Fibroblast of lung (primary cell): Measurements from ENCODE around the gene SLC39A10. TPM values are rescaled to one million over a fixed set of nuclear protein-coding genes. Genes with fewer than 3 reads are reported as not detected.

Experiments
- DNase-seq, 2 donors: peaks; one replicate each; pipeline versions ENCODE4 v3.0.0 to v3.0.0-alpha.2; 2010; ENCODE audit warnings: low read depth in 2 of 2
- H2AFZ ChIP-seq: 2 replicates; pipeline ENCODE4 v1.5.1; 2012; ENCODE audit warnings: low read length, control low read depth, inconsistent platforms
- H3K27ac ChIP-seq: 2 replicates; pipeline ENCODE4 v1.5.1; 2011; ENCODE audit warnings: low read length, control low read depth; ENCODE audit not compliant: insufficient read depth
- H3K27me3 ChIP-seq: 2 replicates; pipeline ENCODE4 v1.5.1; 2011; ENCODE audit warnings: mild to moderate bottlenecking, low read length; ENCODE audit not compliant: control insufficient read depth, insufficient read depth
- H3K36me3 ChIP-seq: 2 replicates; pipeline ENCODE4 v1.5.1; 2011; ENCODE audit warnings: low read length; ENCODE audit not compliant: control insufficient read depth, insufficient read depth
- H3K4me1 ChIP-seq: 2 replicates; pipeline ENCODE4 v1.5.1; 2011; ENCODE audit warnings: low read length; ENCODE audit not compliant: control insufficient read depth, insufficient read depth; ENCODE audit errors: extremely low read depth
- H3K4me2 ChIP-seq: 2 replicates; pipeline ENCODE4 v1.5.1; 2011; ENCODE audit warnings: low read length, control low read depth; ENCODE audit not compliant: insufficient read depth; ENCODE audit errors: extremely low read depth
- H3K4me3 ChIP-seq, 4 experiments: fragments of 200-600 bp in 1 of 4; sonication (generic) in 1 of 4; replicated peaks in 1 of 4; 2 replicates each; pipeline ENCODE4 v1.5.1; 2011 to 2016; ENCODE audit warnings: low read length in 4 of 4, low read depth in 3 of 4, mild to moderate bottlenecking in 3 of 4, control low read depth in 2 of 4, inconsistent platforms in 1 of 4, mixed read lengths in 1 of 4; ENCODE audit not compliant: insufficient read depth in 1 of 4; ENCODE audit errors: control extremely low read depth in 1 of 4
- H3K79me2 ChIP-seq: 2 replicates; pipeline ENCODE4 v1.5.1; 2012; ENCODE audit warnings: mild to moderate bottlenecking, low read length, inconsistent platforms; ENCODE audit not compliant: control insufficient read depth, insufficient read depth
- H3K9ac ChIP-seq: 2 replicates; pipeline ENCODE4 v1.5.1; 2011; ENCODE audit warnings: mild to moderate bottlenecking, low read length, control low read depth; ENCODE audit not compliant: insufficient read depth
- H3K9me3 ChIP-seq: 2 replicates; pipeline ENCODE4 v1.5.1; 2012; ENCODE audit warnings: low read depth, low read length; ENCODE audit not compliant: control insufficient read depth, insufficient read depth
- H4K20me1 ChIP-seq: 2 replicates; pipeline ENCODE4 v1.5.1; 2011; ENCODE audit warnings: low read length; ENCODE audit not compliant: control insufficient read depth, insufficient read depth; ENCODE audit errors: extremely low read depth
- CTCF ChIP-seq, 2 donors: IDR thresholded peaks in 1 of 2; conservative IDR thresholded peaks in 1 of 2; 1 replicate in 1 of 2; 2 replicates in 1 of 2; pipeline ENCODE4 v1.5.1; 2011 to 2012; ENCODE audit warnings: low read length in 2 of 2, control low read depth in 1 of 2, inconsistent platforms in 1 of 2, low read depth in 1 of 2, mild to moderate bottlenecking in 1 of 2
- EZH2 ChIP-seq: IDR thresholded peaks from 2 replicates; pipeline ENCODE4 v1.5.1; 2012; ENCODE audit warnings: low read length, control low read depth, mild to moderate bottlenecking; ENCODE audit errors: missing control alignments
- polyA plus RNA-seq, 2 donors: library from polyadenylated mRNA; depleted of rRNA in 1 of 2; stranded (reverse) in 1 of 2; unstranded in 1 of 2; fragments of >200 nt; gene quantifications; 2 replicates each; pipeline ENCODE4 v1.2.1, GENCODE V29; 2011 to 2012; ENCODE audit warnings: missing spikeins in 1 of 2
- total RNA-seq: library from RNA; depleted of rRNA; stranded (reverse); fragments of >200 nt; gene quantifications from 2 replicates; pipeline ENCODE4 v1.2.1, GENCODE V29; 2014

The SLC39A10 gene
- total and polyA plus RNA-seq, 2 donors (not counting 1 experiment from before 2014, with no cell fraction given) = 36.9 to 77.0 TPM

- Histone ChIP-seq H4K20me1 (no peaks in the 10 kb centered on the region), H3K9ac (no peak overlapping the region), H3K27me3 (no peaks in the 10 kb centered on the region), H3K36me3 (peaks cover 4% of the 10 kb centered on the region), H3K4me2 (no peak overlapping the region), H2AFZ (no peak overlapping the region), H3K9me3 (no peaks in the 10 kb centered on the region), H3K79me2 (no peaks in the 10 kb centered on the region), H3K27ac (no peak overlapping the region), H3K4me3 (no peak overlapping the region), H3K4me1 (no peaks in the 10 kb centered on the region)
- peak in 1 of 2 donors; percentile 78 for DNase-seq
- TF ChIP-seq CTCF (conservative IDR thresholded peaks at IDR 0.05 in 1 of 2, IDR thresholded peaks at IDR 0.05 in 1 of 2; ENCODE audit: low read depth in 1 of 2, low read length in 2 of 2) = peak in 1 of 2 donors; percentile 13
- TF ChIP-seq EZH2 = no peak
Measured at GRCh38 chr2:195732574-195732973, 75.5 kb downstream of the SLC39A10 start.

DNA sequence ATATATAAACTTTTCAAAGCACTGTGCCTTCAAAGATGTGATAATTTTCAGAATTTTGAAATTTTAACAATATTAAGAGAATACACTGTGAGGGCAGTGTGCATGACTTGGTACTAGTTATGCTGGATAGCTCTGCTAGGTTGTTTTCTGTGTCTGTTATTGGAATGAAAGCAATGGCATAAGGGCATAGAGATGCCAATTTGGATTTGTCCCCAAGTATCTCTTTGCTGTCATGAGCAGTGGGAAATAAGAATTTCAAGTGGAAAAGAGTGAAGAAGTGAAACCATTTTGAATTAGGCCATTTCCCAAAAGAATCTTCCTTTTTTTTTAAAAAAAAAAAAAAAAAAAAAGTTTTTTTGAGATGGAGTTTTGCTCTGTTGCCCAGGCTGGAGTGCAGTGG is 76.8 kb downstream of the SLC39A10 start:
- Histone ChIP-seq H3K4me1 (no peaks in the 10 kb centered on the region), H3K27me3 (no peaks in the 10 kb centered on the region), H3K9ac (no peak overlapping the region), H3K27ac (no peak overlapping the region), H3K9me3 (no peaks in the 10 kb centered on the region), H4K20me1 (no peaks in the 10 kb centered on the region), H2AFZ (no peak overlapping the region), H3K4me2 (no peak overlapping the region), H3K36me3 (peaks cover 4% of the 10 kb centered on the region), H3K79me2 (no peaks in the 10 kb centered on the region), H3K4me3 (no peak overlapping the region)
- no peak for DNase-seq
- TF ChIP-seq CTCF (conservative IDR thresholded peaks at IDR 0.05 in 1 of 2, IDR thresholded peaks at IDR 0.05 in 1 of 2; ENCODE audit: low read depth in 1 of 2, low read length in 2 of 2) = no peak
- no peak for TF ChIP-seq EZH2

GRCh38 chr2:195734395-195734794 is 77.4 kb downstream of the SLC39A10 start:
- H3K9me3 ChIP-seq = no peaks in the 10 kb centered on the region
- TF ChIP-seq EZH2 (no peak), CTCF (conservative IDR thresholded peaks at IDR 0.05 in 1 of 2, IDR thresholded peaks at IDR 0.05 in 1 of 2; ENCODE audit: low read depth in 1 of 2, low read length in 2 of 2) (no peak)
- H3K27ac ChIP-seq = no peak overlapping the region
- DNase-seq = no peak
- no peaks in the 10 kb centered on the region for H3K4me1 ChIP-seq
- no peak overlapping the region for H3K4me3 ChIP-seq
- no peaks in the 10 kb centered on the region for H4K20me1 ChIP-seq
- H3K9ac ChIP-seq = no peak overlapping the region
- no peaks in the 10 kb centered on the region for H3K27me3 ChIP-seq
- H2AFZ ChIP-seq = no peak overlapping the region
- peaks cover 2% of the 10 kb centered on the region for H3K36me3 ChIP-seq
- H3K4me2 ChIP-seq = peak overlapping the region; percentile 9
- H3K79me2 ChIP-seq = no peaks in the 10 kb centered on the region
